K562 (cell line): ENCODE results near the gene MAN1B1. TPM values are rescaled to one million over a fixed set of nuclear protein-coding genes. Genes with fewer than 3 reads are reported as not detected.

Source experiments
- ATAC-seq: fragments of 200-7000 bp; cut with Tn5 transposase; 3 replicates; pipeline ENCODE4 v1.9.1; 2020; ENCODE audit warnings: moderate library complexity
- BruUV-seq: library from RNA; stranded (reverse); fragments of 400-500 nt; replicated peaks from 2 replicates; lab custom pipeline; 2021; lab: Mats Ljungman, UMichigan
- CTCF ChIA-PET: fragments of 300-600 bp; formaldehyde crosslinking; extraction: SDS; loops from one replicate; lab custom pipeline; 2021; ENCODE audit warnings: low intra/inter-chr PET ratio; lab: Yijun Ruan, JAX
- POLR2A ChIA-PET: fragments of 300-600, 350-650 bp; sonication (Branson Sonifier 250); formaldehyde crosslinking; extraction: SDS; loops from one replicate; lab custom pipeline; 2021; ENCODE audit warnings: antibody characterized with exemption, inconsistent platforms; lab: Yijun Ruan, JAX
- DNase-seq, 4 experiments: peaks; one replicate each; pipeline versions ENCODE4 v3.0.0 to v3.0.0-alpha.2; 2011 to 2018; ENCODE audit warnings: low spot score in 3 of 4, mixed read lengths in 3 of 4; ENCODE audit errors: extremely low read depth in 1 of 4
- FAIRE-seq: peaks from 2 replicates; lab custom pipeline; 2011; peaks lifted over from hg19 to GRCh38; lab: Jason Lieb, UNC
- H2AFZ ChIP-seq: 2 replicates; pipeline ENCODE4 v1.6.0; 2011; ENCODE audit warnings: low read depth, low read length, control low read depth, inconsistent platforms
- H3K27ac ChIP-seq: fragments of 200-600 bp; 3 replicates; pipeline ENCODE4 v1.8.0; 2011; ENCODE audit warnings: low read depth, mild to moderate bottlenecking, control low read depth, inconsistent platforms, low read length, moderate library complexity, mixed read lengths; ENCODE audit errors: extremely low read depth
- H3K27me3 ChIP-seq, 2 experiments: fragments of 300-600 bp in 1 of 2; 2 replicates in 1 of 2; 3 replicates in 1 of 2; pipeline versions ENCODE4 v1.6.0 to v1.8.0; 2011; ENCODE audit warnings: inconsistent platforms in 2 of 2, low read length in 2 of 2, mild to moderate bottlenecking in 1 of 2, mixed read lengths in 1 of 2, moderate library complexity in 1 of 2; ENCODE audit not compliant: control insufficient read depth in 2 of 2, insufficient read depth in 2 of 2
- H3K36me3 ChIP-seq: fragments of 300-600 bp; 3 replicates; pipeline ENCODE4 v1.8.0; 2011; ENCODE audit warnings: mild to moderate bottlenecking, low read length, inconsistent platforms; ENCODE audit not compliant: control insufficient read depth, insufficient read depth
- H3K4me1 ChIP-seq, 2 experiments: fragments of 200-600 bp in 1 of 2; replicated peaks in 1 of 2; 2 replicates in 1 of 2; 3 replicates in 1 of 2; pipeline versions ENCODE4 v1.5.1 to v1.8.0; 2011; ENCODE audit warnings: inconsistent platforms in 2 of 2, low read length in 2 of 2, mild to moderate bottlenecking in 1 of 2, mixed read lengths in 1 of 2, moderate library complexity in 1 of 2; ENCODE audit not compliant: control insufficient read depth in 2 of 2, insufficient read depth in 2 of 2
- H3K4me2 ChIP-seq: 2 replicates; pipeline ENCODE4 v1.6.1; 2011; ENCODE audit warnings: low read length, control low read depth, inconsistent platforms, mixed read lengths; ENCODE audit not compliant: insufficient read depth
- H3K4me3 ChIP-seq: fragments of 200-600 bp; sonication (generic), shearing (Covaris generic); 2 replicates; pipeline ENCODE4 v1.5.1; 2016; ENCODE audit warnings: control low read depth, inconsistent platforms
- H3K79me2 ChIP-seq: fragments of 200-600 bp; 3 replicates; pipeline ENCODE4 v1.8.0; 2011; ENCODE audit warnings: low read length, inconsistent platforms; ENCODE audit not compliant: control insufficient read depth, insufficient read depth
- H3K9ac ChIP-seq, 2 experiments: 2 replicates each; pipeline versions ENCODE4 v1.6.0 to v1.6.1; 2011; ENCODE audit warnings: low read depth in 2 of 2, low read length in 2 of 2, control low read depth in 1 of 2, inconsistent platforms in 1 of 2, mild to moderate bottlenecking in 1 of 2, mixed read lengths in 1 of 2; ENCODE audit not compliant: insufficient read depth in 1 of 2
- H3K9me1 ChIP-seq: one replicate; pipeline ENCODE4 v1.6.0; 2011; ENCODE audit warnings: inconsistent platforms, mild to moderate bottlenecking, low read length, moderate library complexity; ENCODE audit not compliant: control insufficient read depth, insufficient read depth
- H3K9me3 ChIP-seq: replicated peaks from 2 replicates; pipeline ENCODE4 v1.5.1; 2011; ENCODE audit warnings: low read depth, low read length, inconsistent platforms; ENCODE audit not compliant: control insufficient read depth, insufficient read depth
- H4K20me1 ChIP-seq: replicated peaks from 2 replicates; pipeline ENCODE4 v1.6.1; 2011; ENCODE audit warnings: low read length, inconsistent platforms, mixed read lengths; ENCODE audit not compliant: control insufficient read depth, insufficient read depth
- ARNT ChIP-seq, 2 experiments: fragments of 450-650 bp; IDR thresholded peaks; 2 replicates each; pipeline ENCODE4 v1.6.1; 2016; ENCODE audit warnings: mild to moderate bottlenecking in 1 of 2
- JUND ChIP-seq, 2 experiments: IDR thresholded peaks; 2 replicates in 1 of 2; 3 replicates in 1 of 2; pipeline ENCODE4 v1.6.1; 2011; ENCODE audit warnings: borderline replicate concordance in 2 of 2, low read depth in 2 of 2, low read length in 2 of 2, improper control_type of control experiment in 1 of 2, missing biosample characterization in 1 of 2, missing genetic modification characterization in 1 of 2, missing genetic modification reagents in 1 of 2
- MIER1 ChIP-seq: fragments of 450-650 bp; IDR thresholded peaks from 2 replicates; pipeline ENCODE4 v1.6.1; 2016; ENCODE audit warnings: antibody characterized with exemption, mild to moderate bottlenecking, low read depth
- POLR2G ChIP-seq: fragments of 200-400 bp; formaldehyde crosslinking; IDR thresholded peaks from 2 replicates; pipeline ENCODE4 v1.6.1; 2017; ENCODE audit warnings: low read depth, mild to moderate bottlenecking, antibody characterized with exemption, low read length, moderate library complexity
- PPARD ChIP-seq: fragments of 250-450 bp; sonication (Bioruptor Pico); IDR thresholded peaks from 2 replicates; pipeline ENCODE4 v1.8.0; 2022; ENCODE audit warnings: inconsistent platforms, mild to moderate bottlenecking, moderate library complexity
- PTTG1 ChIP-seq: fragments of 450-650 bp; IDR thresholded peaks from 2 replicates; pipeline ENCODE4 v1.6.1; 2016; ENCODE audit warnings: low read depth, mild to moderate bottlenecking, missing genetic modification characterization, missing compliant biosample characterization
- RNF2 ChIP-seq: sonication (generic); IDR thresholded peaks from 2 replicates; pipeline ENCODE4 v1.6.1; 2016
- TAF15 ChIP-seq: fragments of 200-400 bp; formaldehyde crosslinking; IDR thresholded peaks from 2 replicates; pipeline ENCODE4 v1.6.1; 2017; ENCODE audit warnings: mild to moderate bottlenecking, low read depth, low read length, moderate library complexity
- TAF7 ChIP-seq: fragments of 450-650 bp; IDR thresholded peaks from 2 replicates; pipeline ENCODE4 v1.6.1; 2016; ENCODE audit warnings: missing genetic modification characterization, missing compliant biosample characterization
- TARDBP ChIP-seq: fragments of 450-650 bp; IDR thresholded peaks from 2 replicates; pipeline ENCODE4 v1.6.1; 2016
- ZFX ChIP-seq: sonication (generic); formaldehyde crosslinking; IDR thresholded peaks from 2 replicates; pipeline ENCODE4 v1.8.0; 2022; ENCODE audit warnings: mild to moderate bottlenecking, missing genetic modification reagents, moderate library complexity
- ZNF24 ChIP-seq: fragments of 450-650 bp; IDR thresholded peaks from 2 replicates; pipeline ENCODE4 v1.6.1; 2016
- ZNF830 ChIP-seq: fragments of 250-450 bp; sonication (Bioruptor Pico); IDR thresholded peaks from 2 replicates; pipeline ENCODE4 v1.5.0; 2021; ENCODE audit warnings: mild to moderate bottlenecking
- WGBS: fragments of 100-300 bp; shearing (Covaris generic); methylation state at CpG from one replicate; pipeline ENCODE4 v1.1.6; 2016; ENCODE audit warnings: low coverage, mixed read lengths; ENCODE audit not compliant: insufficient coverage; ENCODE audit errors: missing lambda C conversion rate; 5-methylcytosine and 5-hydroxymethylcytosine counted together
- in situ Hi-C: fragments of 300-500 bp; cut with MboI; formaldehyde crosslinking; loops from 4 replicates; pipeline ENCODE4 v1.15.0; 2018; ENCODE audit warnings: inconsistent platforms, mixed read lengths
- intact Hi-C: fragments of 100-400 bp; cut with micrococcal nuclease; formaldehyde crosslinking; loops from 2 replicates; pipeline ENCODE4 v1.14.2; 2022
- polyA plus RNA-seq, 8 experiments: library from polyadenylated mRNA; depleted of rRNA in 4 of 8; stranded (reverse) in 5 of 8; unstranded in 3 of 8; fragments of >200 nt; fragmentation: Nextera tagmentation in 2 of 8; fragmentation: Illumina TruSeq in 1 of 8; extraction: Ambion mirVana in 2 of 8; extraction: Trizol in 1 of 8; gene quantifications; 2 replicates each; pipeline versions ENCODE4 v1.2.1 to v1.2.3, GENCODE V29; 2011 to 2014; ENCODE audit warnings: inconsistent platforms in 1 of 8, missing spikeins in 1 of 8
- total RNA-seq, 7 experiments: library from RNA; depleted of rRNA in 6 of 7; stranded (reverse); fragments of >200 nt in 6 of 7; fragmentation: Illumina TruSeq in 2 of 7; extraction: Trizol in 2 of 7; gene quantifications; 2 replicates each; pipeline versions ENCODE4 v1.2.1 to v1.2.3, GENCODE V29; 2011 to 2021; ENCODE audit warnings: low replicate concordance in 1 of 7
- TF ChIP-seq, protein P1 (sequence below): sonication (generic); formaldehyde crosslinking; IDR thresholded peaks from 2 replicates; pipeline ENCODE4 v1.8.0; 2022; ENCODE audit warnings: mild to moderate bottlenecking, missing genetic modification reagents
- TF ChIP-seq, protein P2 (sequence below): fragments of 450-650 bp; IDR thresholded peaks from 2 replicates; pipeline ENCODE4 v1.6.1; 2018; ENCODE audit warnings: mild to moderate bottlenecking, low read depth; ENCODE audit not compliant: partially characterized antibody
- TF ChIP-seq, protein P3 (sequence below): fragments of 250-450 bp; sonication (Bioruptor Pico); IDR thresholded peaks from 2 replicates; pipeline ENCODE4 v1.5.0; 2021; ENCODE audit warnings: mild to moderate bottlenecking, moderate library complexity

MAN1B1 gene
- total and polyA plus RNA-seq, 9 of the 15 experiments (the other 6 are each of a cell fraction or from before 2014, with no cell fraction given), result 0.55 to 36.6 (median 27.3) TPM

DNA sequence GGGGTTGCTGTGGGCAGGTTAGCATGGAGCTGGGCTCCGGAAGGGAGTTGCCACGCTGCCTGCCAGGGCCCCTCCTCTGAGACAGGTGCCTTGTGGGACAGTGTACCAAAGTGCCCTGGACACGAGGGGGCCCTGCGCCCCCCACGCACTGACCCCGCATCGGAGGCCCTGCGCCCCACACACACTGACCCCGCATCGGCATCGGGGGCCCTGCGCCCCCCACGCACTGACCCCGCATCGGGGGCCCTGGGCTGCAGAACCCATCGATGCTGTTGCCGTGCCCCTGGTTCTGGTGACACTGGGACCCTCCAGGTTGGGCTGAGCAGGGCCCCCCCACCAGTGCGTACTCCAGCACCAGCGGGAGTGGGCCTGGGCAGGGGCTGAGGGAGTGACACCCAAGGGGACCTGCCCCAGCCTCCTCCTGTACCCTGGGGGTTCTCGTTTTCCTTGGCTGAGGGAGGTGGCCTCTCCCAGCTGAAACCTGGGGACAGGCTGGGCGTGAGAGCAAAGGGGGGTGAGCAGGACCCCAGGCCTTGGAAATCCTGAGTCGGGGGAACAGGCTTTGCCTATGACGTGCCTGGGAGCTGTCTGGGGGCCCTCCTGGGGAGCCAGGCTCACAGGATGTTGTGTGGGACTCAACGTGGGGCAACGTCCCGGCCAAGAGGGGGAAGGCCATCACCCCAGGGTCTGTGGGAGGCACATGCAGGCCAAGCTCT is 23.3 kb upstream of the MAN1B1 start:
- H3K36me3 ChIP-seq, result peaks cover 38% of the 10 kb centered on the region; the same call in 2 of the 3 replicates
- H4K20me1 ChIP-seq, result peaks cover 15% of the 10 kb centered on the region
- H3K27ac ChIP-seq, result no peak overlapping the region
- H3K27me3 ChIP-seq, result no peaks in the 10 kb centered on the region
- 85% methylated on average over 21 of the region's 26 CpGs for WGBS
- CTCF ChIA-PET, result interaction anchor here (0.6 kb wide), 1 partner anchor 117 kb away, joined by 3 read pairs; no protein-coding TSS in a partner anchor
- no peak for FAIRE-seq
- DNase-seq, result no peak
- H3K9ac ChIP-seq, result no peak overlapping the region
- peaks cover 13% of the 10 kb centered on the region for H3K79me2 ChIP-seq
- in situ Hi-C loops (no loop called here), intact Hi-C loops (no loop called here)
- H3K9me1 ChIP-seq, result peaks cover 4% of the 10 kb centered on the region
- no peak overlapping the region for H3K4me2 ChIP-seq
- no peaks in the 10 kb centered on the region for H3K9me3 ChIP-seq
- no peak; the same call in 2 of the 3 replicates for ATAC-seq
- peaks cover 7 to 45% of the 10 kb centered on the region in 2 experiments; a peak in 4 of 5 replicates for H3K4me1 ChIP-seq
- no peak overlapping the region for H3K4me3 ChIP-seq
- no TSS peak for BruUV-seq
- no peak overlapping the region for H2AFZ ChIP-seq
- POLR2A ChIA-PET, result interaction anchor here (1.1 kb wide), 1 partner anchor 8 kb away, joined by 5 read pairs; no protein-coding TSS in a partner anchor
- TF ChIP-seq ZFX (CRISPR knock-in tag), result no peak
- TF ChIP-seq, protein P1, sequence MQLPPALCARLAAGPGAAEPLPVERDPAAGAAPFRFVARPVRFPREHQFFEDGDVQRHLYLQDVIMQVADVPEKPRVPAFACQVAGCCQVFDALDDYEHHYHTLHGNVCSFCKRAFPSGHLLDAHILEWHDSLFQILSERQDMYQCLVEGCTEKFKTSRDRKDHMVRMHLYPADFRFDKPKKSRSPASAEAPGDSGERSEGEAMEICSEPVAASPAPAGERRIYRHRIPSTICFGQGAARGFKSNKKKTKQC (CRISPR knock-in tag), result no peak
- no peak for TF ChIP-seq MIER1
- TF ChIP-seq ARNT (IDR thresholded peaks at IDR 0.05), result no peak
- 0 out of 2 replicates have a peak, but pooled peaks have one; percentile 4 for TF ChIP-seq TAF15
- TF ChIP-seq, protein P2, sequence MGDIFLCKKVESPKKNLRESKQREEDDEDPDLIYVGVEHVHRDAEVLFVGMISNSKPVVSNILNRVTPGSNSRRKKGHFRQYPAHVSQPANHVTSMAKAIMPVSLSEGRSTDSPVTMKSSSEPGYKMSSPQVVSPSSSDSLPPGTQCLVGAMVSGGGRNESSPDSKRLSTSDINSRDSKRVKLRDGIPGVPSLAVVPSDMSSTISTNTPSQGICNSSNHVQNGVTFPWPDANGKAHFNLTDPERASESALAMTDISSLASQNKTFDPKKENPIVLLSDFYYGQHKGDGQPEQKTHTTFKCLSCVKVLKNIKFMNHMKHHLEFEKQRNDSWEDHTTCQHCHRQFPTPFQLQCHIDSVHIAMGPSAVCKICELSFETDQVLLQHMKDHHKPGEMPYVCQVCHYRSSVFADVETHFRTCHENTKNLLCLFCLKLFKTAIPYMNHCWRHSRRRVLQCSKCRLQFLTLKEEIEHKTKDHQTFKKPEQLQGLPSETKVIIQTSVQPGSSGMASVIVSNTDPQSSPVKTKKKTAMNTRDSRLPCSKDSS, result no peak
- no peak for TF ChIP-seq TARDBP
- TF ChIP-seq POLR2G, result peak; percentile 33; the same call in 1 of the 2 replicates
- no peak for TF ChIP-seq RNF2
- no peak for TF ChIP-seq ZNF830 (CRISPR knock-in tag)
- TF ChIP-seq TAF7 (tag), result no peak
- TF ChIP-seq PTTG1 (tag), result no peak
- no peak for TF ChIP-seq ZNF24
- TF ChIP-seq, protein P3, sequence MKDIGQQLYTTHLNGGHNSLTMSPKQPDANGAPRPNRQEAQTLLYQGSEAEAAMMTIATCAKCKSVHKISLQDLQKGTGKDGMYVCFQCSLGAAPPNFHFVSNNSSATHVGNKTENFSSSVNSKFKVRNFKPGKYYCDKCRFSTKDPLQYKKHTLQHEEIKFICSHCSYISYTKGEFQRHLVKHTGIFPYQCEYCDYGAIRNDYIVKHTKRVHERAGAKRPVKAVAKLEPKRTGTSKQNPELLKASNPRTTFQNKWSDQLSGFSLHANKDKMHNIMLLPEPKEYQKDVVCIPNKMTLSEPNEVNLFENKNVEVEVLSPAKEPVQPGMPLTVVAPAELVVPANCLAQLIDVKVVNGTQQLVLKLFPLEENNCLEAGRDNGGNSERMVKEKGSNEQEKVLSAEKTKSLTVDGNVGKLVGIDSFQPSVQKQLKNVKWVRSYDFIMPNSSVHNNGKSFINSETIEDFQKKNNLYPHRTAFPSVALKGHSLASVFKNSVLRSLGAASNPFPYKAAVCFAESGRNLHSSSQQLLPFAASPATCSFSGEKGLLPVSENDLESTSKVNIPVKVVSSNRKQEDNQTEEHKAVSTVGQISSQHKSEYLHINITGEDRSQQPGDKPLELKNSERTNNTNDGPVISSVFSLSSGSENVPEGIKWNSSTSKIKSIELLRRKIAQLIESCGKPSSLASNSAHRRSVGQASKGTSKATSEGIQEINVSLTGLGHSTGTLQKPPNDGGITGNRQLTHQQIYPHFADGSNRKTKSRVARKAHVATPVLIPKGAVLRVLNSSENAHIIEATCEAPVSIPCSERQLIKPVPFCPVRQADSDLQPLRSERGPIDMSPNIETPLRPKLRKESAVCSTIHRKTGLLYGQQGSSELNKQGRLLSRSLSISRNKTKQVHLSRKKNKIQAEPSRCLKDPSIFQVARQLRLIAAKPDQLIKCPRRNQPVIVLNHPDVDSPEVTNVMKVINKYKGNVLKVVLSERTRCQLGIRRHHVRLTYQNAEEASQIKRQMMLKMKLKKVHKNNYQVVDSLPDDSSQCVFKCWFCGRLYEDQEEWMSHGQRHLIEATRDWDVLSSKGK, result no peak
- no peak for TF ChIP-seq JUND (IDR thresholded peaks at IDR 0.05; ENCODE audit: borderline replicate concordance, low read depth, low read length)
- no peak for TF ChIP-seq JUND (tag; IDR thresholded peaks at IDR 0.05; ENCODE audit: borderline replicate concordance, low read depth, low read length)
- TF ChIP-seq PPARD, result no peak
